Spleen (tissue), 7 donors: Measurements from ENCODE around the gene AKAP9.

Source experiments
- POLR2A ChIP-seq, 3 donors: fragments of 450-650 bp; IDR thresholded peaks; one replicate each; pipeline ENCODE4 v1.5.1; 2017; ENCODE audit warnings: antibody characterized with exemption in 3 of 3, mild to moderate bottlenecking in 1 of 3
- TF ChIP-seq, protein P1 (sequence below), 11 experiments: fragments of 200-600 bp in 7 of 11; fragments of 450-650 bp in 4 of 11; sonication (generic) in 4 of 11; IDR thresholded peaks in 8 of 11; conservative IDR thresholded peaks in 3 of 11; 1 replicate in 7 of 11; 2 replicates in 4 of 11; pipeline versions ENCODE4 v1.4.0 to v1.8.0; 2016 to 2021; ENCODE audit warnings: antibody characterized with exemption in 11 of 11, inconsistent platforms in 4 of 11, mild to moderate bottlenecking in 1 of 11
- donor health status: DM: no; HTN: no; CAD: no; lungs with moderate emphysema.
- donor health status: DM: no; HTN: no; CAD: no.
- donor health status: DM: no; HTN: no; CAD: no.

- TF ChIP-seq, protein P1, sequence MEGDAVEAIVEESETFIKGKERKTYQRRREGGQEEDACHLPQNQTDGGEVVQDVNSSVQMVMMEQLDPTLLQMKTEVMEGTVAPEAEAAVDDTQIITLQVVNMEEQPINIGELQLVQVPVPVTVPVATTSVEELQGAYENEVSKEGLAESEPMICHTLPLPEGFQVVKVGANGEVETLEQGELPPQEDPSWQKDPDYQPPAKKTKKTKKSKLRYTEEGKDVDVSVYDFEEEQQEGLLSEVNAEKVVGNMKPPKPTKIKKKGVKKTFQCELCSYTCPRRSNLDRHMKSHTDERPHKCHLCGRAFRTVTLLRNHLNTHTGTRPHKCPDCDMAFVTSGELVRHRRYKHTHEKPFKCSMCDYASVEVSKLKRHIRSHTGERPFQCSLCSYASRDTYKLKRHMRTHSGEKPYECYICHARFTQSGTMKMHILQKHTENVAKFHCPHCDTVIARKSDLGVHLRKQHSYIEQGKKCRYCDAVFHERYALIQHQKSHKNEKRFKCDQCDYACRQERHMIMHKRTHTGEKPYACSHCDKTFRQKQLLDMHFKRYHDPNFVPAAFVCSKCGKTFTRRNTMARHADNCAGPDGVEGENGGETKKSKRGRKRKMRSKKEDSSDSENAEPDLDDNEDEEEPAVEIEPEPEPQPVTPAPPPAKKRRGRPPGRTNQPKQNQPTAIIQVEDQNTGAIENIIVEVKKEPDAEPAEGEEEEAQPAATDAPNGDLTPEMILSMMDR (IDR thresholded peaks at IDR 0.05 in 8 of 11, conservative IDR thresholded peaks at IDR 0.05 in 3 of 11) = no peak
- no peak for TF ChIP-seq POLR2A (IDR thresholded peaks at IDR 0.05)
Observed at GRCh38 chr7:92155108-92155739, 214.6 kb downstream of the AKAP9 start.
